Measurements from ENCODE around the gene TMX1. TPM values are rescaled to one million over a fixed set of nuclear protein-coding genes. Genes with fewer than 3 reads are reported as not detected.

TMX1 gene
- total and polyA plus RNA-seq, 11 donors = 3.2 to 18.6 (median 8.9) TPM

- no peak overlapping the region for H3K27ac ChIP-seq
- intact Hi-C loops (cut with DNase I) = no loop called here
- DNase-seq (no peak), ATAC-seq (no peak)
- no peak for TF ChIP-seq POLR2A (IDR thresholded peaks at IDR 0.05)
- no peak for TF ChIP-seq CTCF (IDR thresholded peaks at IDR 0.05)
- peaks cover 0 to 42% (median 19%) of the 10 kb centered on the region in 12 donors for H3K4me1 ChIP-seq
- H3K4me3 ChIP-seq = no peak overlapping the region
- no peaks in the 10 kb centered on the region for H3K9me3 ChIP-seq
- H3K36me3 ChIP-seq = peaks cover 0 to 31% (median 21%) of the 10 kb centered on the region in 9 donors
- no peaks in the 10 kb centered on the region for H3K27me3 ChIP-seq
- 63 to 72% (median 68%) methylated on average over 7 of the region's 7 CpGs for WGBS, 4 donors
Observed at GRCh38 chr14:51242545-51243490, 2.8 kb downstream of the TMX1 start.

- TF ChIP-seq POLR2A (IDR thresholded peaks at IDR 0.05) = no peak
- TF ChIP-seq CTCF (IDR thresholded peaks at IDR 0.05) = no peak
- H3K9me3 ChIP-seq = no peaks in the 10 kb centered on the region
- H3K27ac ChIP-seq = no peak overlapping the region
- peaks cover 0 to 48% (median 38%) of the 10 kb centered on the region in 9 donors for H3K36me3 ChIP-seq
- WGBS, 4 donors = 95 to 96% (median 96%) methylated on average over 5 of the region's 5 CpGs
- ATAC-seq (no peak), DNase-seq (no peak)
- intact Hi-C loops (cut with DNase I) = no loop called here
- H3K27me3 ChIP-seq = no peaks in the 10 kb centered on the region
- no peak overlapping the region for H3K4me3 ChIP-seq
- H3K4me1 ChIP-seq = peaks cover 0 to 41% (median 15%) of the 10 kb centered on the region in 12 donors
Observed at GRCh38 chr14:51244591-51244990, 4.5 kb downstream of the TMX1 start.

- H3K27ac ChIP-seq = no peak overlapping the region
- peaks cover 0 to 63% (median 53%) of the 10 kb centered on the region in 9 donors for H3K36me3 ChIP-seq
- H3K27me3 ChIP-seq = no peaks in the 10 kb centered on the region
- DNase-seq (no peak), ATAC-seq (no peak)
- 69 to 77% (median 73%) methylated on average over 4 of the region's 4 CpGs for WGBS, 4 donors
- H3K4me1 ChIP-seq = peaks cover 0 to 39% (median 13%) of the 10 kb centered on the region in 12 donors
- no peaks in the 10 kb centered on the region for H3K9me3 ChIP-seq
- intact Hi-C loops (cut with DNase I) = no loop called here
- TF ChIP-seq POLR2A (IDR thresholded peaks at IDR 0.05) (no peak), CTCF (IDR thresholded peaks at IDR 0.05) (no peak)
- no peak overlapping the region for H3K4me3 ChIP-seq
Observed at GRCh38 chr14:51246032-51246431, 6.0 kb downstream of the TMX1 start.

All from heart left ventricle (tissue), 16 donors.